IMR-90 (cell line): Measurements from ENCODE around the gene IST1. TPM values are rescaled to one million over a fixed set of nuclear protein-coding genes. Genes with fewer than 3 reads are reported as not detected.

ENCODE experiments used
- ATAC-seq: fragments of 200-7000 bp; cut with Tn5 transposase; 2 replicates; pipeline ENCODE4 v1.9.1; 2020; ENCODE audit warnings: low read depth, mild to moderate bottlenecking, moderate library complexity
- BruUV-seq: library from RNA; stranded (reverse); fragments of 400-500 nt; replicated peaks from 2 replicates; lab custom pipeline; 2021; lab: Mats Ljungman, UMichigan
- CTCF ChIA-PET: fragments of 300-600 bp; formaldehyde crosslinking; extraction: SDS; loops from one replicate; lab custom pipeline; 2021; ENCODE audit warnings: antibody characterized with exemption; lab: Yijun Ruan, JAX
- POLR2A ChIA-PET: fragments of 300-600 bp; sonication (Branson Sonifier 250); formaldehyde crosslinking; loops from one replicate; lab custom pipeline; 2022; ENCODE audit warnings: antibody characterized with exemption; ENCODE audit not compliant: unreplicated experiment; lab: Charles Lee
- DNase-seq: peaks from one replicate; pipeline ENCODE4 v3.0.0; 2013
- H2AFZ ChIP-seq: replicated peaks from 2 replicates; pipeline ENCODE3; 2013; ENCODE audit warnings: low read length, mild to moderate bottlenecking; ENCODE audit not compliant: poor library complexity
- H2AK5ac ChIP-seq: 2 replicates; pipeline ENCODE4 v1.6.1; 2013; ENCODE audit warnings: low read depth, low read length, inconsistent platforms
- H2AK9ac ChIP-seq: replicated peaks from 2 replicates; pipeline ENCODE3; 2013; ENCODE audit warnings: mild to moderate bottlenecking, low read depth, low read length, moderate library complexity; ENCODE audit not compliant: poor library complexity
- H2BK120ac ChIP-seq: 2 replicates; pipeline ENCODE4 v1.6.1; 2013; ENCODE audit warnings: low read depth, low read length, inconsistent platforms
- H2BK15ac ChIP-seq: 3 replicates; pipeline ENCODE4 v1.6.1; 2013; ENCODE audit warnings: low read depth, low read length, inconsistent platforms
- H2BK20ac ChIP-seq: 2 replicates; pipeline ENCODE4 v1.6.1; 2013; ENCODE audit warnings: low read depth, mild to moderate bottlenecking, inconsistent platforms, low read length, moderate library complexity
- H2BK5ac ChIP-seq: 2 replicates; pipeline ENCODE4 v1.6.1; 2013; ENCODE audit warnings: mild to moderate bottlenecking, low read depth, low read length, inconsistent platforms; ENCODE audit not compliant: poor library complexity, severe bottlenecking
- H3K14ac ChIP-seq: replicated peaks from 2 replicates; pipeline ENCODE4 v1.6.1; 2013; ENCODE audit warnings: low read depth, low read length, inconsistent platforms
- H3K18ac ChIP-seq: 2 replicates; pipeline ENCODE4 v1.6.1; 2013; ENCODE audit warnings: low read depth, low read length, control low read depth
- H3K23ac ChIP-seq: 2 replicates; pipeline ENCODE4 v1.6.1; 2013; ENCODE audit warnings: low read depth, low read length, inconsistent platforms
- H3K27ac ChIP-seq: 2 replicates; pipeline ENCODE4 v1.5.1; 2013; ENCODE audit warnings: mild to moderate bottlenecking, control low read depth, low read length; ENCODE audit not compliant: insufficient read depth
- H3K27me3 ChIP-seq: 2 replicates; pipeline ENCODE4 v1.6.1; 2013; ENCODE audit warnings: low read length; ENCODE audit not compliant: control insufficient read depth, insufficient read depth
- H3K36me3 ChIP-seq: 2 replicates; pipeline ENCODE4 v1.6.1; 2013; ENCODE audit warnings: low read length, mixed read lengths; ENCODE audit not compliant: control insufficient read depth, insufficient read depth
- H3K4ac ChIP-seq: 2 replicates; pipeline ENCODE4 v1.6.1; 2013; ENCODE audit warnings: low read depth, low read length, inconsistent platforms
- H3K4me1 ChIP-seq: 2 replicates; pipeline ENCODE4 v1.6.1; 2013; ENCODE audit warnings: low read length, mixed read lengths; ENCODE audit not compliant: control insufficient read depth, insufficient read depth
- H3K4me2 ChIP-seq: 2 replicates; pipeline ENCODE4 v1.6.1; 2013; ENCODE audit warnings: low read depth, mild to moderate bottlenecking, control low read depth, low read length, moderate library complexity
- H3K4me3 ChIP-seq: 2 replicates; pipeline ENCODE4 v1.5.1; 2013; ENCODE audit warnings: low read depth, mild to moderate bottlenecking, control low read depth, low read length, moderate library complexity; ENCODE audit not compliant: insufficient read depth
- H3K56ac ChIP-seq: 2 replicates; pipeline ENCODE4 v1.6.1; 2013; ENCODE audit warnings: low read length, inconsistent platforms; ENCODE audit not compliant: insufficient read depth; ENCODE audit errors: extremely low read depth
- H3K79me1 ChIP-seq, 2 experiments: 2 replicates each; pipeline ENCODE4 v1.6.1; 2013; ENCODE audit warnings: low read length in 2 of 2, inconsistent platforms in 1 of 2, low read depth in 1 of 2
- H3K9ac ChIP-seq: 2 replicates; pipeline ENCODE4 v1.6.1; 2013; ENCODE audit warnings: low read depth, low read length, control low read depth
- H3K9me1 ChIP-seq: 2 replicates; pipeline ENCODE4 v1.6.1; 2013; ENCODE audit warnings: low read length, inconsistent platforms; ENCODE audit not compliant: insufficient read depth
- H3K9me3 ChIP-seq: 2 replicates; pipeline ENCODE4 v1.6.1; 2013; ENCODE audit warnings: low read length; ENCODE audit not compliant: control insufficient read depth, insufficient read depth
- H4K20me1 ChIP-seq: 2 replicates; pipeline ENCODE4 v1.6.1; 2013; ENCODE audit warnings: low read length, inconsistent platforms; ENCODE audit not compliant: insufficient read depth
- H4K5ac ChIP-seq: 2 replicates; pipeline ENCODE4 v1.6.1; 2013; ENCODE audit warnings: mild to moderate bottlenecking, low read depth, low read length, control low read depth
- H4K8ac ChIP-seq, 2 experiments: 2 replicates each; pipeline ENCODE4 v1.6.1; 2013; ENCODE audit warnings: low read depth in 2 of 2, low read length in 2 of 2, control low read depth in 1 of 2, inconsistent platforms in 1 of 2
- H4K91ac ChIP-seq: 2 replicates; pipeline ENCODE4 v1.6.1; 2013; ENCODE audit warnings: low read depth, low read length, inconsistent platforms; ENCODE audit not compliant: insufficient read depth
- MAFK ChIP-seq: IDR thresholded peaks from 2 replicates; pipeline ENCODE4 v1.6.1; 2012; ENCODE audit warnings: low read depth, low read length, improper control_type of control experiment
- POLR2A ChIP-seq: IDR thresholded peaks from 2 replicates; pipeline ENCODE4 v1.6.1; 2012; ENCODE audit warnings: mild to moderate bottlenecking, low read depth, low read length
- RAD21 ChIP-seq: IDR thresholded peaks from 2 replicates; pipeline ENCODE4 v1.6.1; 2012; ENCODE audit warnings: low read length, improper control_type of control experiment
- RCOR1 ChIP-seq: IDR thresholded peaks from 2 replicates; pipeline ENCODE4 v1.6.1; 2012; ENCODE audit warnings: mild to moderate bottlenecking, low read length, improper control_type of control experiment; ENCODE audit not compliant: insufficient replicate concordance
- SMC3 ChIP-seq: fragments of 150-350 bp; IDR thresholded peaks from 2 replicates; pipeline ENCODE4 v1.6.1; 2016; ENCODE audit warnings: low read depth, mild to moderate bottlenecking, antibody characterized with exemption, low read length, moderate library complexity
- WGBS, 2 experiments: methylation state at CpG; one replicate each; pipeline versions ENCODE4 v1.1.5 to v1.1.7; 2013; ENCODE audit warnings: missing lambda C conversion rate in 2 of 2; ENCODE audit not compliant: insufficient read length in 1 of 2; ENCODE audit errors: extremely low coverage in 2 of 2; 5-methylcytosine and 5-hydroxymethylcytosine counted together
- dilution Hi-C: fragments of 300-500 bp; cut with HindIII; formaldehyde crosslinking; loops from one replicate; pipeline ENCODE4 v1.14.3; 2018; ENCODE audit warnings: low sequenced_read_pairs; ENCODE audit not compliant: unreplicated experiment
- in situ Hi-C: fragments of 300-500 bp; cut with MboI; formaldehyde crosslinking; loops from 3 replicates; pipeline ENCODE4 v1.14.3; 2019; ENCODE audit warnings: low sequenced_read_pairs, inconsistent platforms, mixed read lengths
- intact Hi-C: fragments of 100-400 bp; cut with micrococcal nuclease; formaldehyde crosslinking; loops from 2 replicates; pipeline ENCODE4 v1.10.0; 2022
- polyA plus RNA-seq, 3 experiments: library from polyadenylated mRNA; depleted of rRNA; stranded (reverse); fragments of >200 nt; gene quantifications; 2 replicates each; pipeline ENCODE4 v1.2.3, GENCODE V29; 2012; ENCODE audit warnings: low replicate concordance in 1 of 3
- total RNA-seq: library from RNA; depleted of rRNA; stranded (reverse); fragments of >200 nt; gene quantifications from 2 replicates; pipeline ENCODE4 v1.2.3, GENCODE V29; 2012
- TF ChIP-seq, protein P1 (sequence below): fragments of 150-350 bp; IDR thresholded peaks from 2 replicates; pipeline ENCODE4 v1.6.1; 2016; ENCODE audit warnings: low read depth, mild to moderate bottlenecking, low read length, moderate library complexity, borderline replicate concordance

IST1 gene
- total and polyA plus RNA-seq, 2 of the 4 experiments (the other 2 are of a cell fraction): 134 to 186 TPM

DNA sequence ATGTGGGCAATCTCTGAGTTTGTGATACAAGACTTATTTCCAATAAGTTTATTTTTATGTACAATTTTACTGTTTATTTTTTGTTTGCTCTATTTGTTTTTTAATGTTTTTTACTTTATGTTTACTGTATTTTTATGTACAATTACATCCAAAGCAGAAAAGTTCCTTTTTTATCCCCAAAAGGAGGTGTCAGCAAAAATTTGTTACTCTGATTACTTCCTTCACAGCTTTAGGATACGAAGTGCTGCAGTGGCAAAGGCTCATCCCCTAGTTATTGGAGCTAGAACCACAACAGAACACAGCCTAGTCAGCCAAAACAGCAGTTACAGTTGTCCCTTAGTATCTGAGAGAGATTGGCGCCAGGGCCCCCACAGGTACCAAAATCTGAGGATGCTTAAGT, 35.7 kb downstream of the IST1 start:
- WGBS, 2 experiments: no CpG with 5 or more reads among the region's 2 CpGs
- Histone ChIP-seq H3K27me3 (no peaks in the 10 kb centered on the region), H2BK15ac (no peak overlapping the region), H2AK5ac (no peak overlapping the region), H4K8ac (no peak overlapping the region), H3K4me3 (no peak overlapping the region), H2AK9ac (no peak overlapping the region), H3K18ac (no peak overlapping the region), H3K27ac (no peak overlapping the region), H2BK20ac (no peak overlapping the region), H3K36me3 (peaks cover 30% of the 10 kb centered on the region), H2AFZ (no peak overlapping the region), H3K14ac (no peak overlapping the region), H3K79me1 (peaks cover 23 to 80% of the 10 kb centered on the region in 2 experiments), H3K9me1 (peaks cover 25% of the 10 kb centered on the region; the same call in 1 of the 2 replicates), H3K4me1 (peaks cover 19% of the 10 kb centered on the region), H4K91ac (no peak overlapping the region), H3K56ac (no peak overlapping the region), H3K9ac (no peak overlapping the region), H2BK5ac (no peak overlapping the region), H3K4ac (no peak overlapping the region), H2BK120ac (no peak overlapping the region), H4K5ac (no peak overlapping the region), H3K9me3 (no peaks in the 10 kb centered on the region), H3K4me2 (no peak overlapping the region), H3K23ac (no peak overlapping the region), H4K20me1 (peaks cover 74% of the 10 kb centered on the region)
- no TSS peak for BruUV-seq
- in situ Hi-C loops (no loop called here), intact Hi-C loops (no loop called here), dilution Hi-C loops (no loop called here)
- no peak for ATAC-seq
- no peak for DNase-seq
- POLR2A ChIA-PET: no interaction called here
- TF ChIP-seq, protein P1, sequence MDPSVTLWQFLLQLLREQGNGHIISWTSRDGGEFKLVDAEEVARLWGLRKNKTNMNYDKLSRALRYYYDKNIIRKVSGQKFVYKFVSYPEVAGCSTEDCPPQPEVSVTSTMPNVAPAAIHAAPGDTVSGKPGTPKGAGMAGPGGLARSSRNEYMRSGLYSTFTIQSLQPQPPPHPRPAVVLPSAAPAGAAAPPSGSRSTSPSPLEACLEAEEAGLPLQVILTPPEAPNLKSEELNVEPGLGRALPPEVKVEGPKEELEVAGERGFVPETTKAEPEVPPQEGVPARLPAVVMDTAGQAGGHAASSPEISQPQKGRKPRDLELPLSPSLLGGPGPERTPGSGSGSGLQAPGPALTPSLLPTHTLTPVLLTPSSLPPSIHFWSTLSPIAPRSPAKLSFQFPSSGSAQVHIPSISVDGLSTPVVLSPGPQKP: no peak
- TF ChIP-seq SMC3 (no peak), POLR2A (no peak), RCOR1 (no peak), RAD21 (no peak), MAFK (peak; percentile 79)
- CTCF ChIA-PET: interaction anchor here (0.6 to 1.7 kb wide), 4 partner anchors 23 to 1401 kb away, joined by 3 to 5 read pairs (median 4); no protein-coding TSS in a partner anchor
